Diencephalon (tissue), 1 donor: ENCODE results near the gene F8. TPM values are rescaled to one million over a fixed set of nuclear protein-coding genes. Genes with fewer than 3 reads are reported as not detected.

Experiments
- small RNA-seq: library from RNA; depleted of rRNA; stranded (forward); fragments of <200 nt; gene quantifications from one replicate; pipeline ENCODE3, GENCODE V24; 2014
- total RNA-seq: library from RNA; depleted of rRNA; stranded (reverse); fragments of >200 nt; gene quantifications from one replicate; pipeline ENCODE4 v1.2.3, GENCODE V29; 2014

F8 gene
- total RNA-seq: 6.7 TPM

GRCh38 chrX:155022585-155022984, at the start of gene F8:
F8 (minus strand) TSS chrX:155022723; CDS start chrX:155022552, 171 bp downstream.

GRCh38 chrX:155070975-155071693, 48.6 kb upstream of the F8 start, which contains the start of the genes BRCC3, CMC4 and MTCP1:
BRCC3 (plus strand) TSS chrX:155071508; CDS start chrX:155071528, 20 bp downstream.
CMC4 (minus strand) TSS chrX:155071136; CDS start chrX:155064023, 7,113 bp downstream.
MTCP1 (minus strand) TSS chrX:155071136; CDS start chrX:155066010, 5,126 bp downstream.

GRCh38 chrX:155026727-155027508, 4.4 kb upstream of the F8 start, which contains the start of gene FUNDC2:
FUNDC2 (plus strand) TSS chrX:155026844; CDS start chrX:155026939, 95 bp downstream.

GRCh38 chrX:154886069-154886788, 136.3 kb downstream of the F8 start, which contains the start of gene F8A1:
F8A1 (plus strand) TSS chrX:154886355; CDS start chrX:154886375, 20 bp downstream.

GRCh38 chrX:154834562-154834961, 188.0 kb downstream of the F8 start, which contains the start of gene SMIM9:
SMIM9 (minus strand) TSS chrX:154834662; CDS start chrX:154830856, 3,806 bp downstream.

GRCh38 chrX:154804957-154805695, 217.4 kb downstream of the F8 start, which contains the start of gene MPP1:
MPP1 (minus strand) TSS chrX:154805485; CDS start chrX:154805373, 112 bp downstream.

Small RNAs within 50 kb of the gene (small RNA-seq; reads per million reads assigned to genes)
- gene MIR1184-1: not detected

Other genes starting within 250 kb of the F8 start
- 26.1 TPM for gene MPP1, start 217.2 kb downstream of the F8 start, total RNA-seq
- gene SMIM9, start 188.1 kb downstream of the F8 start, total RNA-seq: not detected
- 3.9 TPM for gene F8A1, start 136.4 kb downstream of the F8 start, total RNA-seq
- gene FUNDC2, start 4.1 kb upstream of the F8 start, total RNA-seq: 29.8 TPM
- 6.7 TPM for gene CMC4, start 48.4 kb upstream of the F8 start, total RNA-seq
- gene MTCP1, start 48.4 kb upstream of the F8 start, total RNA-seq: 10.4 TPM
- gene BRCC3, start 48.8 kb upstream of the F8 start, total RNA-seq: 21.9 TPM
- 137 TPM for gene VBP1, start 193.7 kb upstream of the F8 start, total RNA-seq
- 34.1 TPM for gene RAB39B, start 241.8 kb upstream of the F8 start, total RNA-seq